ENCODE data around the gene ZBTB7C.
A peak's percentile ranks its signal among the peaks of the same experiment; 100 is the strongest.

Gene ZBTB7C

DNA sequence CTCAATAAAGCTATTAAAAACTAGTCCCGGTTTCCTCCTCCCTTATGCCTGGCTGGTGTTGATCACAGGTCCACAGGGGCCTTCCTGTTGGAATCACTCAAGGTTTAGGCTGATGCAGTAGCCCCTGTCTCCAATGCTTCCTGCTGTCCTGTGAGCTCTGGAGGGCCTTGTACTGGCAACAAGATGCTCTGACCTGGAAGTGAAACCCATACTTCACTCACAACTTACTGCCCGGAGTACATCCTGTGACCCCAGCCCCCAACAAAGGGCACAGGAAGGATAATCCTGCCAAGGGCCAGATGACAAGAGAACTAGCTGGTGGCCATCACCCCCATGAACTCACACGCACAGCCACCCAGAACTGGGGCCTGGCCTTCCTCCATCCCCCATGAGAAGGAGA is 50.3 kb downstream of the ZBTB7C start:
- H3K27ac ChIP-seq: no peak overlapping the region
- TF ChIP-seq, protein P1, sequence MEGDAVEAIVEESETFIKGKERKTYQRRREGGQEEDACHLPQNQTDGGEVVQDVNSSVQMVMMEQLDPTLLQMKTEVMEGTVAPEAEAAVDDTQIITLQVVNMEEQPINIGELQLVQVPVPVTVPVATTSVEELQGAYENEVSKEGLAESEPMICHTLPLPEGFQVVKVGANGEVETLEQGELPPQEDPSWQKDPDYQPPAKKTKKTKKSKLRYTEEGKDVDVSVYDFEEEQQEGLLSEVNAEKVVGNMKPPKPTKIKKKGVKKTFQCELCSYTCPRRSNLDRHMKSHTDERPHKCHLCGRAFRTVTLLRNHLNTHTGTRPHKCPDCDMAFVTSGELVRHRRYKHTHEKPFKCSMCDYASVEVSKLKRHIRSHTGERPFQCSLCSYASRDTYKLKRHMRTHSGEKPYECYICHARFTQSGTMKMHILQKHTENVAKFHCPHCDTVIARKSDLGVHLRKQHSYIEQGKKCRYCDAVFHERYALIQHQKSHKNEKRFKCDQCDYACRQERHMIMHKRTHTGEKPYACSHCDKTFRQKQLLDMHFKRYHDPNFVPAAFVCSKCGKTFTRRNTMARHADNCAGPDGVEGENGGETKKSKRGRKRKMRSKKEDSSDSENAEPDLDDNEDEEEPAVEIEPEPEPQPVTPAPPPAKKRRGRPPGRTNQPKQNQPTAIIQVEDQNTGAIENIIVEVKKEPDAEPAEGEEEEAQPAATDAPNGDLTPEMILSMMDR (conservative IDR thresholded peaks at IDR 0.05): no peak
- TF ChIP-seq ZFX (IDR thresholded peaks at IDR 0.05): no peak

DNA sequence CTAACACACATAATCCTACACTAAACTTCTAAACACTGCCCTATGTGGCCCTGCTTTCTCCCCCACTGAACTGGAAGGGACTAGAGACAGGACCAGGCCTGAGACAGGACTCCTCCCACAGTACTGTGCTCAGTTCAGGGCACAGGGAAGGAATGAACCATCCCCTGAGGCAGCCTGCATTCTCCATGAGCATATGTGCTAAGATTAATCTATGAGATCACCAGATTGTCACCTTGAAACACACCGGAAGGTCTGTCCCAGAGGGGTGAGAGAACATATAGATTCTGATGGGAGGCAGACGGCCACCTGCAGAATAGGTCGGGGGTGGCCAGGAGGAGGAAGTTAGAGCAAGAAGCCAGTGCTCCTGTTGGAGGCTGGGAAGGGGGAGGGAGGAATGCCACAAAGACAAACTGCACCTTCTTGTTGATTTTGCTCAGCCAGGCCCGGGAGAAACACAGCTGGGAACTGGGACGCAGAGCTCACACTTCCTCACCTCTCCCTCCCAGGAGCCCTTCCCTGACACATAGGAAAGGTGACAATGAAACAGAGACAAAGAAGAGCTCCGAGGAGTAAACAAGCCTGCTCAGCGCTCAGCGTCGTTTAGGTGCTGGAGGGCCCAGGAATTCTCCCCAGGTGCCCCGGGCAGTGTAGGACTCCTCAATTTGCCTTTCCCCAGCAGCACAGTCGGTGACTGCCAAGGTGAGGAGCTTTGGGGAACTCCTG is 52.1 kb downstream of the ZBTB7C start:
- peak overlapping the region; percentile 78 for H3K27ac ChIP-seq
- TF ChIP-seq ZFX (IDR thresholded peaks at IDR 0.05): no peak
- TF ChIP-seq, protein P1 (conservative IDR thresholded peaks at IDR 0.05): no peak

- H3K27ac ChIP-seq: peak overlapping the region; percentile 78
- no peak for TF ChIP-seq ZFX (IDR thresholded peaks at IDR 0.05)
- TF ChIP-seq, protein P1 (conservative IDR thresholded peaks at IDR 0.05): no peak
Measured at GRCh38 chr18:48356151-48356745, 52.9 kb downstream of the ZBTB7C start.

- H3K27ac ChIP-seq: no peak overlapping the region
- no peak for TF ChIP-seq ZFX (IDR thresholded peaks at IDR 0.05)
- TF ChIP-seq, protein P1 (conservative IDR thresholded peaks at IDR 0.05): no peak
Measured at GRCh38 chr18:48355276-48356115, 53.7 kb downstream of the ZBTB7C start.

DNA sequence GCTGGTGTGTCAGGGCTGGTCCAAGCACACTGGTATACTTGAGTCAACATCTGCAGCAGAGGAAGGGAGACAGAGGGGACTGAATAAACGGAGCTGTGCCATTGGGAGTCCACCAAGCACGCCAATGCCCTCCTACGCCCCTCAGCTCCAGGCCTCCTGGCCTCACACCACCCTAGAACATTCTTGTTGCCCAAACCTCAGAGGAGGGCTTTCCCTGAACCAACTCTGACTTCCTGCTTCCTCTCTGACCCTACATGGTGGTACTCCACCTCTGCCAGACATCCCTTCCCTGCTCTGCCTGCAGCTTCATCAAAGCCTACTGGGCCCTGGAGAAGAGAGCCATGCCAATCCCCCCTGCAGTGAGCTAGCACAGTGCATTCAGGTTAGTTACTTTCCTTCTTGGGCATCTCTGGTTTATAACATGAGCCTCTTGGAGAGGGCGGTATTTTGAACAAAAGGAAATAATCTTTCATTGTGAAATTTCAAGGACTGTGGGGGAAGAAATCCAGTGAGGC is 54.4 kb downstream of the ZBTB7C start:
- H3K27ac ChIP-seq: no peak overlapping the region
- TF ChIP-seq ZFX (IDR thresholded peaks at IDR 0.05): no peak
- TF ChIP-seq, protein P1 (conservative IDR thresholded peaks at IDR 0.05): no peak

GRCh38 chr18:48352051-48352755 is 57.0 kb downstream of the ZBTB7C start:
- TF ChIP-seq ZFX (IDR thresholded peaks at IDR 0.05): no peak
- TF ChIP-seq, protein P1 (conservative IDR thresholded peaks at IDR 0.05): no peak
- H3K27ac ChIP-seq: no peak overlapping the region
